Measurements from ENCODE around the gene ONECUT3. TPM values are rescaled to one million over a fixed set of nuclear protein-coding genes. Genes with fewer than 3 reads are reported as not detected.

ONECUT3 gene
- total and polyA plus RNA-seq, 9 of the 15 experiments (the other 6 are each of a cell fraction or from before 2014, with no cell fraction given): not detected

GRCh38 chr19:1825909-1826556 is 72.7 kb downstream of the ONECUT3 start (continued):
- TF ChIP-seq E2F4 (CRISPR knock-in tag; IDR thresholded peaks at IDR 0.05; ENCODE audit: low read depth): no peak
- no peak for TF ChIP-seq HNRNPH1 (optimal IDR thresholded peaks at IDR 0.05; ENCODE audit: low read depth, low read length)
- TF ChIP-seq ZNF232 (CRISPR knock-in tag; IDR thresholded peaks at IDR 0.05): no peak
- TF ChIP-seq CTCF (IDR thresholded peaks at IDR 0.05 in 2 of 3, conservative IDR thresholded peaks at IDR 0.05 in 1 of 3; ENCODE audit: insufficient read depth in 2 of 3, low read depth in 1 of 3, low read length in 3 of 3): peak; percentile 80 to 95 (median 90)
- no peak for TF ChIP-seq CHD7 (IDR thresholded peaks at IDR 0.05; ENCODE audit: low read depth, low read length)
- no peak for TF ChIP-seq ATF2 (CRISPR knock-in tag; IDR thresholded peaks at IDR 0.05)
- TF ChIP-seq TFAP4 (CRISPR knock-in tag; IDR thresholded peaks at IDR 0.05; ENCODE audit: borderline replicate concordance): peak; percentile 96
- TF ChIP-seq KLF6 (CRISPR knock-in tag; IDR thresholded peaks at IDR 0.05; ENCODE audit: borderline replicate concordance): no peak
- TF ChIP-seq ZNF830 (CRISPR knock-in tag; IDR thresholded peaks at IDR 0.05): no peak
